Measurements from ENCODE around the gene MYOF. TPM values are rescaled to one million over a fixed set of nuclear protein-coding genes. Genes with fewer than 3 reads are reported as not detected.

Gene MYOF
- polyA plus RNA-seq, 1 of the 3 experiments (the other 2 are of a cell fraction) = 103 TPM

- no peak for TF ChIP-seq USF1 (IDR thresholded peaks at IDR 0.05; ENCODE audit: borderline replicate concordance, low read depth)
Observed at GRCh38 chr10:93475871-93476270, 6.3 kb downstream of the MYOF start (continued).

GRCh38 chr10:93475227-93475626, 6.9 kb downstream of the MYOF start:
- peak overlapping the region in 1 of 2 experiments; percentile 99; a peak in 2 of 4 replicates for H3K27ac ChIP-seq (ENCODE audit: low read depth in 2 of 2, low read length in 1 of 2)
- peaks cover 10 to 34% of the 10 kb centered on the region in 2 experiments; a peak in 3 of 4 replicates for H3K4me1 ChIP-seq (ENCODE audit: control insufficient read depth in 1 of 2, insufficient read depth in 2 of 2, low read depth in 1 of 2, low read length in 1 of 2)

More at GRCh38 chr10:93475227-93475626, 6.9 kb downstream of the MYOF start:
- Histone ChIP-seq H3K27me3 (ENCODE audit: insufficient read depth) (no peaks in the 10 kb centered on the region), H3K79me2 (ENCODE audit: insufficient read depth) (peaks cover 92% of the 10 kb centered on the region), H3K9me3 (no peaks in the 10 kb centered on the region), H3F3A (replicated peaks; ENCODE audit: insufficient read depth) (peaks cover 60% of the 10 kb centered on the region), H2AFZ (ENCODE audit: low read depth) (no peak overlapping the region), H3K36me3 (replicated peaks in 1 of 2; ENCODE audit: control insufficient read depth in 1 of 2, insufficient read depth in 2 of 2, low read length in 1 of 2) (peaks cover 0 to 23% of the 10 kb centered on the region in 2 experiments), H4K20me1 (ENCODE audit: insufficient read depth) (no peaks in the 10 kb centered on the region), H3K9ac (peak overlapping the region; percentile 33; the same call in 1 of the 2 replicates), H3K4me2 (no peak overlapping the region), H3K4me3 (ENCODE audit: low read depth in 2 of 2, low read length in 1 of 2) (no peak overlapping the region), H3K9me2 (no peaks in the 10 kb centered on the region)
- POLR2A ChIA-PET = no interaction called here
- WGBS (ENCODE audit: low lambda C conversion rate) = 92% methylated on average over 2 of the region's 2 CpGs
- TF ChIP-seq NFIC (IDR thresholded peaks at IDR 0.05; ENCODE audit: borderline replicate concordance) (no peak), USF1 (IDR thresholded peaks at IDR 0.05; ENCODE audit: borderline replicate concordance, low read depth) (peak; percentile 34; the same call in 1 of the 2 replicates), FOXM1 (IDR thresholded peaks at IDR 0.05; ENCODE audit: low read depth) (no peak), SMC3 (IDR thresholded peaks at IDR 0.05; ENCODE audit: low read depth, low read length) (no peak), USF2 (IDR thresholded peaks at IDR 0.05; ENCODE audit: borderline replicate concordance, low read depth, low read length) (no peak), RXRA (IDR thresholded peaks at IDR 0.05; ENCODE audit: borderline replicate concordance, low read depth) (no peak), EP300 (IDR thresholded peaks at IDR 0.05; ENCODE audit: borderline replicate concordance in 1 of 2, low read depth in 1 of 2, low read length in 1 of 2) (no peak), IRF3 (IDR thresholded peaks at IDR 0.05; ENCODE audit: low read depth, low read length) (no peak)
- CTCF ChIA-PET = interaction anchor here (1.4 to 8.8 kb wide), 2 partner anchors 19 to 99 kb away, joined by 3 to 92 read pairs; no protein-coding TSS in a partner anchor
- no peak for DNase-seq

Measured in SK-N-SH (cell line).